Dendritic cell treated with granulocyte-macrophage colony-stimulating factor and Interleukin-4, amounts not matched to agents 40 ng/mL and 50 ng/mL, for 4 days (primary cell): ENCODE results near the gene KMT2D.

Experiments used
- H3K27ac Mint-ChIP-seq: one replicate; pipeline ENCODE4 v1.8.0; 2022; ENCODE audit warnings: mild to moderate bottlenecking, mixed read lengths
- H3K27me3 Mint-ChIP-seq: one replicate; pipeline ENCODE4 v1.8.0; 2022; ENCODE audit warnings: mild to moderate bottlenecking, mixed read lengths
- H3K36me3 Mint-ChIP-seq: one replicate; pipeline ENCODE4 v1.8.0; 2022; ENCODE audit warnings: low read depth, mixed read lengths
- H3K4me1 Mint-ChIP-seq: one replicate; pipeline ENCODE4 v1.8.0; 2022; ENCODE audit warnings: low read depth, mixed read lengths
- H3K4me3 Mint-ChIP-seq: one replicate; pipeline ENCODE4 v1.8.0; 2022; ENCODE audit warnings: mild to moderate bottlenecking, moderate library complexity, mixed read lengths
- H3K9me3 Mint-ChIP-seq: one replicate; pipeline ENCODE4 v1.8.0; 2022; ENCODE audit warnings: mixed read lengths
- intact Hi-C: fragments of 100-400 bp; cut with micrococcal nuclease; formaldehyde crosslinking; loops from one replicate; pipeline ENCODE4 v1.15.0; 2022

KMT2D gene

DNA sequence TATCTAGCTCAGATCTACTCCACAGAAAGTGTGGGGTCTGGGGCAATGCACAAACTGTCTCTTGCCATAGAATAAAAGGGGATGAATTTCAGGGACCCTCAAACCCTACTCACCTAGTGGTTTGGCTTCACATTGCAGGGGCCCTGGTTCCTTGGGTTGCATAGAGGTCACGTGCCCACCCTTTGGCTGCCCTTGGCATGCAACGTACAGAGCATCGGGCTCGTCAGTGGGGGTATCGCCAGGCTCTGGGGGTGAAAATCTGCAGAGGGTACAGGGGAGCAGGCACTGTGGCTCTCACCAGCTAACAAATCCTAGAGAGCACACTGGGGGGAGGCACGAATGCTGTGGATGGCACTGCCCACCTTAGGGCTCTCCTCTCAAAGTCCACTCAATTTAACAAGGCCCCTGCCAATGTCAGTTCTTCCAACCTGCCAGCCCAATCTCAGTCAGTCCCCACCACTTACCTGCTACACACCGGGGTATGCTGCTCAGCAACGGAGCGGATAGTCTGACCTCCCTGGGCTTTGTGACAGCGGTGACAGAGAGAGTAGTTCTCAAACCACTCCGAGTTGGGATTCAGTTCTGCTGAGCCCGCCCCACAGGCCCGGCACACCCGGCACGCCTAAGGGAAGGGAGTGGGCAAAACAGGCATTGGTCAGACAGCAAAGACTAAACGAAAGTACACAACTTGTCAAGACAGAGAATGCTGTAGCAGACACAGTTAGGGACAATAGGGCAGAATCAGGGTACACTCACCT lies 8.0 kb downstream of the KMT2D start:
- no peaks in the 10 kb centered on the region for H3K9me3 Mint-ChIP-seq
- intact Hi-C loops = no loop called here
- peaks cover 32% of the 10 kb centered on the region for H3K4me1 Mint-ChIP-seq
- no peak overlapping the region for H3K4me3 Mint-ChIP-seq
- H3K27me3 Mint-ChIP-seq = no peaks in the 10 kb centered on the region
- peaks cover 89% of the 10 kb centered on the region for H3K36me3 Mint-ChIP-seq
- no peak overlapping the region for H3K27ac Mint-ChIP-seq

GRCh38 chr12:49051777-49052438 lies 8.7 kb downstream of the KMT2D start:
- Mint-ChIP-seq H3K4me1 (peaks cover 25% of the 10 kb centered on the region), H3K4me3 (no peak overlapping the region), H3K27me3 (no peaks in the 10 kb centered on the region), H3K36me3 (peaks cover 96% of the 10 kb centered on the region), H3K27ac (no peak overlapping the region), H3K9me3 (no peaks in the 10 kb centered on the region)
- intact Hi-C loops = no loop called here

GRCh38 chr12:49051373-49051764 lies 9.2 kb downstream of the KMT2D start:
- intact Hi-C loops = no loop called here
- peaks cover 100% of the 10 kb centered on the region for H3K36me3 Mint-ChIP-seq
- H3K27me3 Mint-ChIP-seq = no peaks in the 10 kb centered on the region
- H3K27ac Mint-ChIP-seq = no peak overlapping the region
- peaks cover 19% of the 10 kb centered on the region for H3K4me1 Mint-ChIP-seq
- H3K4me3 Mint-ChIP-seq = no peak overlapping the region
- no peaks in the 10 kb centered on the region for H3K9me3 Mint-ChIP-seq

DNA sequence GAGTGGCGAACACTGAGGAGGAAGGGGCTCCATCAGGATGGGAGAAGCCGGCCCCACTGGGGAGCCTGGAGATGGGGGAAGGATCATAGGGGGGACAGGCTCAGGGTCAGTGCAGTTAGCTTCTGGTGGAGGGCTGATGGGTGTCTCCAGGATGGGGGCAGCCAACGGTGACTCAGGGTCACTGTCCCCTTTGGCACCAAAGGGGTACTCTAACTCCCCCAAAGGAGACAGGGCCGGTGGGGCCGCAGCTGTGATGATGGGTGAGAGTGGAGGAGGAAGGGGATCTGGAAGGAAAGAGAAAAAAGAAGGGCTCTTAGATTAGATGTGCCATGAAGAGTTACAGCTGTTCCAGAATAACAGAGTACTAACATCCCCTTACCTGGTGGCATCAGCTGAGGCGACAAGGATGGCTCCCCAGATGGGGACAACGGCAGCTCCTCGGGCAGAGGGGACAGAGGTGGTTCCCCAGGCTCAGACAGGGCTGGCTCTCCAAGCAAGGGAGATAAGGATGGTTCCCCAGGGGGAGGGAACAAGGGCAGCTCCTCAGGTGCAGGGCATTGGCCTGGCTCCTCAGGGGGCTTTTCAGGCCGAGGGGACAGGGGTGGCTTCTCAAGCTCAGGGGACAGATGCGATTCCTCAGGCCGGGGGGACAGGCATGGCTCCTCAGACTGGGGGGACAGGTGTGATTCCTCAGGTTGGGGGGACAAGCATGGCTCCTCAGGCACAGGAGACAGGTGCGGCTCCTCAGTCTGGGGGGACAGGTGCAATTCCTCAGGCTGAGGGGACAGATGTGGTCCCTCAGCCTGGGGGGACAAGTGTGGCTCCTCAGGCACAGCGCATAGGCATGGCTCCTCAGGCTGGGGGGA lies 9.9 kb downstream of the KMT2D start:
- no peaks in the 10 kb centered on the region for H3K9me3 Mint-ChIP-seq
- peak overlapping the region; percentile 24 for H3K27ac Mint-ChIP-seq
- peaks cover 100% of the 10 kb centered on the region for H3K36me3 Mint-ChIP-seq
- no peak overlapping the region for H3K4me3 Mint-ChIP-seq
- H3K27me3 Mint-ChIP-seq = no peaks in the 10 kb centered on the region
- H3K4me1 Mint-ChIP-seq = peaks cover 13% of the 10 kb centered on the region
- intact Hi-C loops = no loop called here

DNA sequence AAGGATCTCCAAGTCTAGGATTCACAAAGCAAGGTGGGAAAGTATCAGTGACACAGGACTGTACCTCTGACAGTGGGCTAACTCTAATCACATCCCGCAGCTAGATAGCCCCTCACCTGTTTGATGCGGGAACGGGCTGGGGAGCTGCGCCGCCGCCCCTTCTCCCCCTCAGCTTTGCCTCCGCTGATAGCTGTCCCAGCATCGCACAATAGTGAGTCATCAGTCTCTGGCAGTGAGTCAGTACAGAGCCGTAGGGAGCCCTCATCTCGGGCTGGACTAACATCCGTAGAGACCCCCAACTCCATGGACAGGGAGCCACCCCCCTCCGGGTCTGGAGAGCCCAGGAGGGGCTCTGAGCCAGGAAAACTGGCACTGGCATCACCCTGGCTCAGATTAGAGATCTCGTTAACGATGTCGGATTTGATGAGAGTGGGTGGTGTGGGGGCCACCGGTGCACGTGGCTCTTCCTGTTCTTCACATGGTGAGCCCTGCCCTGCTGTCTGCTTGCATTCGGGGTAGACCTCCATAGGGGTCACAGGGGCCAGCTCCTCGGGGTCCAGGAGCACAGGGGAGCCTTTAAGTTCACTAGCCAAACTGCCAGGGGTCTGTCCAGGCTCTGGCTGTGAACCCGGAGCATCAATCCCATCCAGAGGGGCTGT lies 10.9 kb downstream of the KMT2D start:
- Mint-ChIP-seq H3K27me3 (no peaks in the 10 kb centered on the region), H3K9me3 (no peaks in the 10 kb centered on the region), H3K27ac (peak overlapping the region; percentile 24), H3K4me3 (no peak overlapping the region), H3K4me1 (peaks cover 3% of the 10 kb centered on the region), H3K36me3 (peaks cover 100% of the 10 kb centered on the region)
- intact Hi-C loops = no loop called here

DNA sequence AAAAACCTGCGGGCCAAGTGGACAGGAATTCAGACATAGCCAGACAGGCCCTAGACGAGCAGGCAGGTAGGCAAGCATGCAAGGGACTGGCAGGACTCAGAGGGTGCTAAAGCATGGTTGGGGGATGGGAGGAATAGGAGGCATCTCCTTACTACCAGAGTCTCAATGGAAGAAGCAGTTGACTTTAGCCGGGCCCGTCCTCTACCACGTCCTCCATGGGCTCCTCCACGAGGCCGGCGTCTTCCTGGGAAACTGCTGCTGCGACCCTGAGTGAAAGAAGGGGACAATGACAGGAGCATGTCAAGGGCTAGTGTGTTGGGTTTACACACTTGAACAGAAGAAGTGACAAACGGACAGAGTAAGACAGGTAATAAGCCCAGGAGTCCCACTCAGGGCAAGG lies 11.6 kb downstream of the KMT2D start:
- Mint-ChIP-seq H3K27ac (no peak overlapping the region), H3K4me1 (no peaks in the 10 kb centered on the region), H3K9me3 (no peaks in the 10 kb centered on the region), H3K27me3 (no peaks in the 10 kb centered on the region), H3K4me3 (no peak overlapping the region), H3K36me3 (peaks cover 100% of the 10 kb centered on the region)
- intact Hi-C loops = no loop called here

GRCh38 chr12:49046129-49046895 lies 14.3 kb downstream of the KMT2D start:
- intact Hi-C loops = no loop called here
- Mint-ChIP-seq H3K9me3 (no peaks in the 10 kb centered on the region), H3K4me3 (no peak overlapping the region), H3K4me1 (no peaks in the 10 kb centered on the region), H3K27me3 (no peaks in the 10 kb centered on the region), H3K36me3 (peaks cover 100% of the 10 kb centered on the region), H3K27ac (no peak overlapping the region)

GRCh38 chr12:49044660-49045059 lies 15.9 kb downstream of the KMT2D start:
- no peak overlapping the region for H3K27ac Mint-ChIP-seq
- peaks cover 100% of the 10 kb centered on the region for H3K36me3 Mint-ChIP-seq
- no peaks in the 10 kb centered on the region for H3K9me3 Mint-ChIP-seq
- no peak overlapping the region for H3K4me3 Mint-ChIP-seq
- intact Hi-C loops = no loop called here
- no peaks in the 10 kb centered on the region for H3K4me1 Mint-ChIP-seq
- H3K27me3 Mint-ChIP-seq = no peaks in the 10 kb centered on the region

GRCh38 chr12:49043856-49044258 lies 16.7 kb downstream of the KMT2D start:
- H3K27ac Mint-ChIP-seq = no peak overlapping the region
- H3K27me3 Mint-ChIP-seq = no peaks in the 10 kb centered on the region

DNA sequence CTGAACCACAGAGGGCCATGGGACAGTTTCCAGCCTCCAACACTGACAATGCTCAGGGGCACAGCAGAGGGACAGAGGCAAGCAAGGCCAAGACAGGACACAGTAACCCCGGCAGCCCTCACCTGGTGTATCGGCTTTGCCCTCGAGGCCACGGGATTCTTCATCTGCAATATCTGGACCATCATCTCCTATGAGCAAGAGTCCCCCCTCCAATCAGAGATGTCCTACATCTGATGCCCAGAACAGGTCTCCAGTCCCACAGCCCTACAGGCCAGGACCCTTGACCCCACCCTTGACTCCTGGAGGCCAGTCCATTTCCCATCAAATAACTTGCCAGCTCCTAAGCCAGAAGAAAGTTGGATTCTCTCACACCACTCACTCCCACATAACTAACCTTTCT lies 17.4 kb downstream of the KMT2D start:
- Mint-ChIP-seq H3K27ac (no peak overlapping the region), H3K9me3 (no peaks in the 10 kb centered on the region), H3K27me3 (no peaks in the 10 kb centered on the region), H3K36me3 (peaks cover 100% of the 10 kb centered on the region), H3K4me1 (no peaks in the 10 kb centered on the region), H3K4me3 (no peak overlapping the region)
- intact Hi-C loops = loop anchor here (1.0 kb wide), 1 partner anchor 47 kb away; no protein-coding TSS in a partner anchor

More at GRCh38 chr12:49043856-49044258, 16.7 kb downstream of the KMT2D start:
- Mint-ChIP-seq H3K36me3 (peaks cover 100% of the 10 kb centered on the region), H3K4me1 (no peaks in the 10 kb centered on the region), H3K9me3 (no peaks in the 10 kb centered on the region), H3K4me3 (no peak overlapping the region)
- intact Hi-C loops = loop anchor here (1.0 kb wide), 1 partner anchor 48 kb away; no protein-coding TSS in a partner anchor

DNA sequence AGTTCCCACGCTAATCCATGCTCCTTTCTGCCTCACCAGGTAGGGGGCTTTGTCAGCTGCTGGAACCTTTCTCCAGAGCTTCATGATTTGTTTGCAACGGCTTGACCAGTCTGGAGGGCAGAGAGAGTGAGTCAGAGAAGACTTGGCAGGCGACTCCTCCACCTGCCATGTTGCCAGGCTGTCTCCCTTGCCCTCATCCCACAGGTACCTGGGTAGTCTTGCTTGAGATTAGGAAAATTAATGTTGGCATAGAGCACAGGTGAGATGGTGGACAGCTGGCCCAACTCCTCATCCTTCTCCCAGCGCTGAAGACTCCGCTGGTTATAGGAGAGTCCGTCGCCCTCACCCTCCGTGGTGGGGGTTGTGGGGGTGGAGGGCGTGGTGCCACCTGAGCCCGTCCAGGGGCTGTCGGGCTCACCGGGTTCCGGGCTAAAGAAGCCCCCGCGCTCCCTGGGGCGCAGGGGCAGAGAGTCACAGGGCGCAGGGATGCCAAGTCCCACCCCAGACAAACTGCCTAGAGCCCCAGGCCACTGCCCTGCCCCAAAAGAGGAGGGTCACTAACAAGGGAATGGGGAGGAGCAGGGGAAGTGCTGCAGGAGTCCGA lies 18.6 kb downstream of the KMT2D start:
- Mint-ChIP-seq H3K27me3 (no peaks in the 10 kb centered on the region), H3K9me3 (no peaks in the 10 kb centered on the region), H3K4me1 (no peaks in the 10 kb centered on the region), H3K27ac (peak overlapping the region; percentile 14), H3K4me3 (no peak overlapping the region), H3K36me3 (peaks cover 100% of the 10 kb centered on the region)
- intact Hi-C loops = no loop called here

DNA sequence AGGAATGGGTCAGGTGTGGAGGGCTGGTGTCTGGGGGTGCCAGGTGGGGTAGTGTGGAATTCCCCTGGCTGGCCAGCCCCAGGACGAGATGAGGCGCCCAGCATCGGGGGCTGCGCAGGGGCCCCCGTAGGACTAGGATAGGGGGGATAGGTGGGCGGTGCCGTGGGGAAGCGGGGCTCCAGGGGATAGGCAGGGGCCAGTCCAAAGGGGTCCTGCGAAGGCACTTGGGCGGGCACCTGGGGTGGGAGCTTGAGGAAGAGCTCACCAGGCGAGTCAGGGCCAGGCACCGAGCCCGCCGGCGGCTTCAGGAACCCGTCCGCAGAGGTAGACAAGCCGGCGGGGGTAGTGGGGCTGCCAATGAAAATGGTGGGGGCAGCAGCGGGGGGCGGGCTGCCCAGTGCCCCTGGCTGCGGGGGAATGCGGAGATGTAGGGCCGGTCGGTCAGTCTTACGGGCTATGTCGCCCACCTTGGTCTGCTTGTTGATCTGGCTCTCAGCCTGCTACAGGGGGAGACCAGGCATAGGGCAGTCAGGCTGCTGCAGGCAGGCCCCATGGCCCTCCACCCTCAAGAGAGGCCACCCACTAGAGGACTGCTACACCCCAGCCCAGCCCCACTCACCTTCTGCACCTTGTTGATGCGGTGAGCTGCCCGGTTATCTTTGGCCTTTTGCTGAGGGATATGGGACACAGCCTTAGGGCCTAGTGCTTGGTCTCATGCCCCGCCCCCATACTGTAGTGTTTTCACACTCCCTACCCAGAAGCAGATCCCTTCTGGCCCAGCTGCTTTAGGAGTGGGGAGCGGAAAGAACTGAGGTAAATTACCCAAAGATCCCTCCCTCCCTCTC lies 19.3 kb downstream of the KMT2D start:
- no peaks in the 10 kb centered on the region for H3K4me1 Mint-ChIP-seq
- no peak overlapping the region for H3K4me3 Mint-ChIP-seq
- H3K36me3 Mint-ChIP-seq = peaks cover 100% of the 10 kb centered on the region
- H3K27ac Mint-ChIP-seq = no peak overlapping the region
- H3K27me3 Mint-ChIP-seq = no peaks in the 10 kb centered on the region
- H3K9me3 Mint-ChIP-seq = no peaks in the 10 kb centered on the region
- intact Hi-C loops = no loop called here
